GM19438 (cell line): ENCODE measurements around the gene FBP1.
"Not testable (repeated sequence)": the region's sequence is repeated elsewhere in the genome, so short reads cannot be mapped to it uniquely, and the experiment has no call there.

ENCODE experiments used
- ATAC-seq: cut with Tn5 transposase; IDR thresholded peaks from one replicate; pipeline ENCODE4 v1.9.1; 2021; ENCODE audit warnings: low read depth; ENCODE audit not compliant: unreplicated experiment

FBP1 gene

DNA sequence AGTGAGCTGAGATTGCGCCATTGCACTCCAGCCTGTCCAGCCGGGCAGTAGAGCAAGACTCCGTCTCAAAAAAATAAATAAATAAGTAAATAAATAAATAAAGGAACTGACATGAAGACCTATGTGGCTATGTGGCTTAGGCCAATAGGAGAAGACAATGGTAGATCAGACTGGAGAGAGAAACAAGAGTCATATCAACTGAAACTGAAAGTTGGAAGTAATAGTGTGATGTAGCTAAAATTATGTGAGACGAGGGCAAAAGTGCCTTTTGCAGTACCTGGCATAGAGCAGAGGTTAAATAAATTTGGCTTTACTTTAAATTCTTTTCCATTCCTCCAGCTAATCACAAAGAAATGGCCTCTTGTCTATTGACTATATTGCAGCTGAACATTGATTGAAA lies 53.0 kb downstream of the FBP1 start:
- ATAC-seq = no peak

DNA sequence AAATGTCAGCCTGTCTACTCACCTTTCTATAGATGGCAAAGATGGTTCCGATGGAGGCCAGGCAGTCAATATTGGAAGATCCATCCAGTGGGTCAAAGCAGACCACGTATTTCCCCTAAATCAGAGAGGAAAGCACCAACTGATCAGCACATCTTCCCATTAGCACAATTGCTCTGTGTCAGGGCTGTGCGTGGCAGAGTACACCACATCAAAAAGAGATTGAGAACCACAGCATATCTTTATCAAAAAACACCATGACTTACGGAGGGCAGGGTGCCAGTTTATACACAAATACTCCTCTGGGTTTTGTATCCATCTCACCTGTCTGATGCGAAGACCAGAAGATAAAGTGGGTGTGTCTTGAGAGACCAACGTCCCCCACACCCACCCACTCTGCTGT lies 54.8 kb downstream of the FBP1 start:
- ATAC-seq = no peak

- no peak for ATAC-seq
These were observed 57.6 kb downstream of the FBP1 start for GRCh38 chr9:94581728-94582127.

- ATAC-seq = no peak
These were observed 61.7 kb downstream of the FBP1 start for GRCh38 chr9:94577571-94577970.

DNA sequence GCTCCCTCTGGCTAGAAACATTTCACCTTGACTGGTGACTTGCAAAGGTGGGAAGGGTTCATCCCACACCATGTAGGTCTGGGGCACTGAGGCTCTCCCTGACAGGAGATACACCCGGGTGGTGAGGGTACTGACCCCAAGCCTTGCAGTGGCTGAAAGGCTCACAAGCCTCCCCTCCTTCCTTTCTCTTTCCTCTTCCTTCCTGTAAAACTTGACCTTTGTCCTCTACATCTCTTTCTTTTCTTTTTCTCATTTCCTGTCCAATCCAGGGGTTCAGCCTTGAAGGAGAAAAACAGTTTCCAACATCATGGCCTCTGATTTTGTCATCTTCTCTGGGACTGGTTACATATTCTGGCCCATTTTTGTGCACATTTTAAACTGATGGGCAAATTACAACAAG lies 62.3 kb downstream of the FBP1 start:
- no peak for ATAC-seq

DNA sequence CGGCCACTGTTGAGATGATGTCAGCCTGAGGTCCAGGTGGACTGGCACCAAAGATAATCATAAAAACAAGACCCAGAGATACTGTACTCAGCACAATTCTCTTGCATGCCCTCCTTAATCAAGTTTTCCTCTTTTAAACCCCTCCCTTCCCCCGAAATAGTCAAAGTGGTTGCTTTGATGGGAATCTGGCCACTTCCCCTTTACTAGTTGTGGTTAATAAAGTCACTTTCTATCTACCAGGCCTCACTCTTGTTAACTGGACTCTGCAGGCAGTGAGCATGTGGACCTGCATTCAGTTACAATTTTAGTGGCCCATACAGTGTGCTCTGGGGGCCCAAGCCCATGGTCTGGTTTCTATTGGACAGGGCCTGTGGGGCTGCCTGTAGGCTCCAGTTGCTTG lies 63.2 kb downstream of the FBP1 start:
- ATAC-seq = no peak

- no peak for ATAC-seq
These were observed 70.2 kb downstream of the FBP1 start for GRCh38 chr9:94568972-94569712.

- ATAC-seq = no peak
These were observed 70.9 kb downstream of the FBP1 start for GRCh38 chr9:94568250-94568889.

GRCh38 chr9:94567271-94567670 lies 72.0 kb downstream of the FBP1 start:
- ATAC-seq = no peak

DNA sequence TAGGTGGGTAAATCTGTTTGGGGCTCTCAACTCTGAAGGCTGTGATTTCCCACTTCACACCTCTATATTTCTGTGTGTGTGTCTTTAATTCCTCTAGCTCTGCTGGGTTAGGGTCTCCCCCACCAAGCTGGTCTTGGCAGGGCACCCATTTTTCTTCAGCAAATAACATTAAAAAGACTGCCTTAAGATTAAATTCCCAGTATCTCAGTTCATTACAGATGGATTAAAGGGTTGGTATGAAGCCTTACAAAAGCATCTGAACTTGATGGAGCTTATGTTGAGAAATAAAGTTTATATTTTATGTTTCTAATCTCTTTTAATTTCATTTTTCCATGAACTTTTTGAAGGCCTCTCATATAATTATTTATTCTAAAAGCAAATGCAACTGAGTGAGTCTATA lies 72.8 kb downstream of the FBP1 start:
- no peak for ATAC-seq

- not testable (repeated sequence) for ATAC-seq
These were observed 75.0 kb downstream of the FBP1 start for GRCh38 chr9:94564279-94564678.

GRCh38 chr9:94563548-94563947 lies 75.8 kb downstream of the FBP1 start:
- no peak for ATAC-seq

- ATAC-seq = no peak
These were observed 79.1 kb downstream of the FBP1 start for GRCh38 chr9:94560237-94560636.

DNA sequence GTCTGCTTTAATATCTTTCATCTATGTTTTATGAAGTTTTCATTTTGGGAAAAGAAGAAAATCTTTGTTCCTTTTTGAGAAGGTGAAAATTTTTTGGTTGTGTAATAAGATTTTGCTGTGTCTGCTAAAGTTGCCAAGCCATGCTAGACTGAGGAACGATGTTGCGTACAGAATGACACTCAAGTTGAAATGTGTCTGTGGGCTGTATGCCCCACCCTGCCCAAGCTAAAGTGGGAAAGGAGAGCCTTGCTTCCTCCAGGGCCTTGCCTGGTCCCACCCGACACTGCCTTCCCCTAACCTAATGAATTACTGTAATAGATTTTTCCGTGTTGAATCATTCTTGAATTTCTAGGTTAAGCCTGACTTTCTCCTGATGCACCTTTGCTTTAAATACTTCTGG lies 81.9 kb downstream of the FBP1 start:
- no peak for ATAC-seq

- no peak for ATAC-seq
These were observed 84.6 kb downstream of the FBP1 start, which contains the start of gene PCAT7 for GRCh38 chr9:94554439-94555331. Gene PCAT7 (plus strand): TSS chr9:94555083.

DNA sequence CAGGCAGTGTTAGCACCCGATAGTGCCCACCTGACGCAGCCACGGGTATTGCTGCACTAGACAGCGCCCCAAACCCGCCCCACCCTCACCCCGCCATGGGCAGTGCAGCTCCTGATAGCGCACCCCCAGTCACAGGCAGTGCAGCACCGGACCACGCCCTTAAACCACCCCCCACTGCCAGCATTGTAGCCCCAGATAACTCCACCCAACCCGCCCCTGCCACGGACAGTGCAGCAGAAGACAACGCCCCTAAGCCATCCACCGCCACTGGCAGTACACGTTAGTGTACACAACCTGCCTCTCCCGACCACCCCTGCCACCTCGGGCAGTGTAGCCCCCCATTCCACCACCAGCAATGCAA lies 85.3 kb downstream of the FBP1 start:
- ATAC-seq = no peak
